H1 (cell line): Measurements from ENCODE around the gene C7orf25. TPM values are rescaled to one million over a fixed set of nuclear protein-coding genes. Genes with fewer than 3 reads are reported as not detected.

Experiments
- CTCF ChIA-PET: fragments of 300-600 bp; sonication (Branson Sonifier 250); formaldehyde crosslinking; loops from one replicate; lab custom pipeline; 2021; ENCODE audit not compliant: partially characterized antibody; lab: Charles Lee
- POLR2A ChIA-PET: fragments of 300-600 bp; sonication (Branson Sonifier 250); formaldehyde crosslinking; loops from one replicate; lab custom pipeline; 2021; ENCODE audit warnings: inconsistent platforms; ENCODE audit not compliant: partially characterized antibody; lab: Charles Lee
- DNase-seq, 2 experiments: peaks; one replicate each; pipeline versions ENCODE4 v3.0.0 to v3.0.0-alpha.2; 2010 to 2022; ENCODE audit warnings: low spot score in 2 of 2, low read depth in 1 of 2, mixed read lengths in 1 of 2
- FAIRE-seq: peaks from 2 replicates; lab custom pipeline; 2011; peaks lifted over from hg19 to GRCh38; lab: Jason Lieb, UNC
- H2AFZ ChIP-seq: 2 replicates; pipeline ENCODE4 v1.8.1; 2012; ENCODE audit warnings: low read length, inconsistent platforms
- H2AK5ac ChIP-seq: 2 replicates; pipeline ENCODE4 v1.6.1; 2013; ENCODE audit warnings: low read depth, low read length
- H2BK120ac ChIP-seq: replicated peaks from 2 replicates; pipeline ENCODE3; 2013; ENCODE audit warnings: low read depth, low read length, inconsistent platforms
- H2BK12ac ChIP-seq: 2 replicates; pipeline ENCODE4 v1.6.1; 2013; ENCODE audit warnings: low read depth, low read length
- H2BK15ac ChIP-seq: 2 replicates; pipeline ENCODE4 v1.6.1; 2013; ENCODE audit warnings: low read length
- H2BK20ac ChIP-seq: 2 replicates; pipeline ENCODE4 v1.6.1; 2013; ENCODE audit warnings: low read length
- H2BK5ac ChIP-seq: 2 replicates; pipeline ENCODE4 v1.6.1; 2013; ENCODE audit warnings: low read depth, low read length
- H3K14ac ChIP-seq: 2 replicates; pipeline ENCODE4 v1.6.1; 2013; ENCODE audit warnings: inconsistent platforms; ENCODE audit not compliant: insufficient read length
- H3K18ac ChIP-seq: 2 replicates; pipeline ENCODE4 v1.6.1; 2013; ENCODE audit warnings: low read length; ENCODE audit errors: extremely low read depth
- H3K23ac ChIP-seq: 2 replicates; pipeline ENCODE4 v1.6.1; 2013; ENCODE audit warnings: inconsistent platforms; ENCODE audit not compliant: insufficient read length
- H3K23me2 ChIP-seq: 2 replicates; pipeline ENCODE4 v1.6.1; 2013; ENCODE audit warnings: low read depth, low read length
- H3K27ac ChIP-seq: 2 replicates; pipeline ENCODE4 v1.6.1; 2011; ENCODE audit warnings: low read depth, low read length, inconsistent platforms
- H3K27me3 ChIP-seq, 4 experiments: replicated peaks in 1 of 4; 1 replicate in 1 of 4; 2 replicates in 3 of 4; pipeline versions ENCODE4 v1.6.1 to v1.8.1; 2011 to 2013; ENCODE audit warnings: low read length in 3 of 4, mild to moderate bottlenecking in 3 of 4, inconsistent platforms in 2 of 4, mixed read lengths in 2 of 4, moderate library complexity in 1 of 4; ENCODE audit not compliant: control insufficient read depth in 3 of 4, insufficient read depth in 3 of 4; ENCODE audit errors: extremely low read depth in 1 of 4
- H3K36me3 ChIP-seq, 4 experiments: 2 replicates each; pipeline versions ENCODE4 v1.6.1 to v1.8.1; 2011 to 2013; ENCODE audit warnings: mild to moderate bottlenecking in 4 of 4, low read length in 3 of 4, moderate library complexity in 2 of 4, control low read depth in 1 of 4, inconsistent platforms in 1 of 4; ENCODE audit not compliant: insufficient read depth in 4 of 4, control insufficient read depth in 2 of 4
- H3K4ac ChIP-seq: replicated peaks from 2 replicates; pipeline ENCODE3; 2013; ENCODE audit warnings: low read length, low read depth, mixed read lengths, inconsistent platforms; ENCODE audit not compliant: insufficient read length
- H3K4me1 ChIP-seq, 4 experiments: replicated peaks in 1 of 4; 1 replicate in 1 of 4; 2 replicates in 3 of 4; pipeline versions ENCODE4 v1.6.1 to v1.8.1; 2011 to 2013; ENCODE audit warnings: low read length in 3 of 4, inconsistent platforms in 2 of 4, mixed read lengths in 1 of 4; ENCODE audit not compliant: insufficient read depth in 4 of 4, control insufficient read depth in 3 of 4
- H3K4me2 ChIP-seq, 2 experiments: 2 replicates each; pipeline versions ENCODE4 v1.6.1 to v1.8.1; 2011 to 2013; ENCODE audit warnings: low read depth in 2 of 2, low read length in 2 of 2, control low read depth in 1 of 2, inconsistent platforms in 1 of 2, mild to moderate bottlenecking in 1 of 2; ENCODE audit not compliant: insufficient read depth in 1 of 2
- H3K4me3 ChIP-seq, 4 experiments: fragments of 200-600, 300-600 bp in 1 of 4; sonication (generic), shearing (Covaris generic), sonication (Bioruptor Twin) in 1 of 4; 2 replicates each; pipeline versions ENCODE4 v1.5.1 to v1.8.1; 2011 to 2016; ENCODE audit warnings: low read length in 4 of 4, low read depth in 3 of 4, control low read depth in 2 of 4, inconsistent platforms in 2 of 4, mild to moderate bottlenecking in 2 of 4, mixed read lengths in 1 of 4, moderate library complexity in 1 of 4; ENCODE audit not compliant: insufficient read depth in 2 of 4; ENCODE audit errors: extremely low read depth in 1 of 4
- H3K56ac ChIP-seq: replicated peaks from 2 replicates; pipeline ENCODE3; 2013; ENCODE audit warnings: low read depth, mild to moderate bottlenecking, mixed read lengths, low read length, inconsistent platforms; ENCODE audit not compliant: insufficient read length
- H3K79me1 ChIP-seq: 2 replicates; pipeline ENCODE4 v1.6.1; 2013; ENCODE audit warnings: low read depth, low read length, control low read depth
- H3K79me2 ChIP-seq, 2 experiments: 2 replicates each; pipeline versions ENCODE4 v1.6.1 to v1.8.1; 2012 to 2013; ENCODE audit warnings: low read length in 2 of 2, mild to moderate bottlenecking in 2 of 2, inconsistent platforms in 1 of 2; ENCODE audit not compliant: insufficient read depth in 2 of 2, control insufficient read depth in 1 of 2
- H3K9ac ChIP-seq, 4 experiments: replicated peaks in 1 of 4; 1 replicate in 1 of 4; 2 replicates in 3 of 4; pipeline versions ENCODE4 v1.6.1 to v1.8.1; 2011 to 2013; ENCODE audit warnings: low read depth in 3 of 4, low read length in 3 of 4, control low read depth in 2 of 4, mild to moderate bottlenecking in 2 of 4, moderate library complexity in 2 of 4, inconsistent platforms in 1 of 4; ENCODE audit errors: extremely low read depth in 1 of 4
- H3K9me3 ChIP-seq, 2 experiments: 2 replicates each; pipeline versions ENCODE4 v1.6.1 to v1.8.1; 2012 to 2013; ENCODE audit warnings: mild to moderate bottlenecking in 2 of 2, moderate library complexity in 2 of 2, control low read depth in 1 of 2, inconsistent platforms in 1 of 2, low read depth in 1 of 2, low read length in 1 of 2, mixed read lengths in 1 of 2; ENCODE audit not compliant: insufficient read depth in 2 of 2
- H4K20me1 ChIP-seq, 2 experiments: replicated peaks in 1 of 2; 2 replicates each; pipeline versions ENCODE3 to v1.8.1; 2011 to 2013; ENCODE audit warnings: inconsistent platforms in 2 of 2, low read length in 2 of 2, mild to moderate bottlenecking in 1 of 2; ENCODE audit not compliant: insufficient read depth in 2 of 2, control insufficient read depth in 1 of 2
- H4K5ac ChIP-seq: 2 replicates; pipeline ENCODE4 v1.6.1; 2013; ENCODE audit warnings: low read length, low read depth, mixed read lengths, inconsistent platforms; ENCODE audit not compliant: insufficient read length
- H4K8ac ChIP-seq: 2 replicates; pipeline ENCODE4 v1.8.0; 2013; ENCODE audit warnings: mild to moderate bottlenecking, moderate library complexity, low read length, inconsistent platforms; ENCODE audit not compliant: insufficient read depth; ENCODE audit errors: extremely low read depth
- H4K91ac ChIP-seq: replicated peaks from 2 replicates; pipeline ENCODE3; 2013; ENCODE audit warnings: low read length, mixed read lengths, inconsistent platforms; ENCODE audit not compliant: insufficient read length
- CEBPB ChIP-seq: IDR thresholded peaks from 2 replicates; pipeline ENCODE4 v1.6.1; 2012; ENCODE audit warnings: low read depth, low read length
- CTCF ChIP-seq, 3 experiments: IDR thresholded peaks; 1 replicate in 2 of 3; 2 replicates in 1 of 3; pipeline versions ENCODE4 v1.5.1 to v1.6.1; 2011; ENCODE audit warnings: low read length in 3 of 3, mild to moderate bottlenecking in 3 of 3, inconsistent platforms in 2 of 3, low read depth in 1 of 3, moderate library complexity in 1 of 3; ENCODE audit not compliant: insufficient read depth in 1 of 3; ENCODE audit errors: control extremely low read depth in 1 of 3
- GTF2F1 ChIP-seq: IDR thresholded peaks from 2 replicates; pipeline ENCODE4 v1.6.1; 2012; ENCODE audit warnings: low read depth, low read length, improper control_type of control experiment, borderline replicate concordance
- JUN ChIP-seq: IDR thresholded peaks from 2 replicates; pipeline ENCODE4 v1.6.1; 2011; ENCODE audit warnings: low read depth, mild to moderate bottlenecking, improper control_type of control experiment, low read length
- POLR2A ChIP-seq, 2 experiments: IDR thresholded peaks; 1 replicate in 1 of 2; 2 replicates in 1 of 2; pipeline ENCODE4 v1.6.1; 2011; ENCODE audit warnings: low read depth in 2 of 2, low read length in 2 of 2, mild to moderate bottlenecking in 2 of 2; ENCODE audit errors: control extremely low read depth in 1 of 2
- POLR2AphosphoS5 ChIP-seq: IDR thresholded peaks from 2 replicates; pipeline ENCODE4 v1.6.1; 2011; ENCODE audit warnings: low read depth, low read length
- RNF2 ChIP-seq: fragments of 200-900, 300-1000 bp; sonication (generic); IDR thresholded peaks from 2 replicates; pipeline ENCODE4 v1.7.1; 2016; ENCODE audit warnings: borderline replicate concordance, low read depth, mild to moderate bottlenecking, antibody characterized with exemption, low read length; ENCODE audit not compliant: poor library complexity, severe bottlenecking; ENCODE audit errors: missing control alignments
- SRF ChIP-seq: IDR thresholded peaks from 2 replicates; pipeline ENCODE4 v1.6.1; 2011; ENCODE audit warnings: mild to moderate bottlenecking, low read depth, low read length, moderate library complexity
- USF2 ChIP-seq: IDR thresholded peaks from 2 replicates; pipeline ENCODE4 v1.6.1; 2011; ENCODE audit warnings: low read length, improper control_type of control experiment
- WGBS, 2 experiments: shearing (Covaris generic) in 1 of 2; methylation state at CpG; one replicate each; pipeline versions ENCODE4 v1.1.6 to v1.1.7; 2013 to 2015; ENCODE audit warnings: low lambda C conversion rate in 2 of 2, mixed read lengths in 2 of 2, inconsistent platforms in 1 of 2, low coverage in 1 of 2, missing lambda C conversion rate in 1 of 2; ENCODE audit not compliant: insufficient replicate concordance in 2 of 2, insufficient coverage in 1 of 2, insufficient read length in 1 of 2; ENCODE audit errors: extremely low coverage in 1 of 2, missing lambda C conversion rate in 1 of 2; 5-methylcytosine and 5-hydroxymethylcytosine counted together
- polyA plus RNA-seq, 7 experiments: library from polyadenylated mRNA; depleted of rRNA in 3 of 7; stranded (reverse) in 5 of 7; unstranded in 2 of 7; fragments of >200 nt in 5 of 7; fragments of 200-250 nt in 2 of 7; gene quantifications; 1 replicate in 5 of 7; 2 replicates in 1 of 7; 4 replicates in 1 of 7; pipeline versions ENCODE4 v1.2.1 to v1.2.3, GENCODE V29; 2011 to 2013; ENCODE audit warnings: missing spikeins in 2 of 7, mixed read lengths in 2 of 7
- total RNA-seq: library from RNA; stranded (reverse); fragmentation: NEBNext Ultra II Directional; extraction: Animal tissue kit (Norgen Biotek cat#: 25700); gene quantifications from 2 replicates; pipeline ENCODE4 v1.2.1, GENCODE V29; 2021

The C7orf25 gene
- total and polyA plus RNA-seq, 2 of the 8 experiments (the other 6 are each of a cell fraction or from before 2014, with no cell fraction given), result 0.70 to 4.5 TPM

GRCh38 chr7:42924223-42924838 is 12.5 kb upstream of the C7orf25 start:
- H3K14ac ChIP-seq, result no peak overlapping the region
- no peak overlapping the region for H3K4me3 ChIP-seq
- no peak overlapping the region for H4K8ac ChIP-seq
- H2BK20ac ChIP-seq, result no peak overlapping the region
- H3K4me2 ChIP-seq, result no peak overlapping the region
- H2BK15ac ChIP-seq, result no peak overlapping the region
- H3K23ac ChIP-seq, result no peak overlapping the region
- no peak overlapping the region for H3K18ac ChIP-seq
- H3K4me1 ChIP-seq, result 0 out of 7 replicates have a peak, but pooled peaks cover 0 to 1% (median 0%) of the 10 kb centered on the region in 4 experiments
- no peak overlapping the region for H4K5ac ChIP-seq
- no peak overlapping the region for H2AFZ ChIP-seq
- no peaks in the 10 kb centered on the region for H3K23me2 ChIP-seq
- H3K79me1 ChIP-seq, result no peaks in the 10 kb centered on the region
- no peak overlapping the region for H2BK120ac ChIP-seq
- DNase-seq (no peak), FAIRE-seq (no peak)
- H3K36me3 ChIP-seq, result peaks cover 25 to 78% (median 62%) of the 10 kb centered on the region in 4 experiments
- H3K27me3 ChIP-seq, result no peaks in the 10 kb centered on the region
- H3K79me2 ChIP-seq, result peaks cover 2 to 45% of the 10 kb centered on the region in 2 experiments; a peak in 3 of 4 replicates
- no peaks in the 10 kb centered on the region for H3K9me3 ChIP-seq
- WGBS, 2 experiments, result 90% methylated on average over 5 of the region's 5 CpGs; no CpG with 5 or more reads in 1 of the 2 experiments
- peaks cover 2 to 7% of the 10 kb centered on the region in 2 experiments for H4K20me1 ChIP-seq
- H3K4ac ChIP-seq, result no peak overlapping the region
- no peak overlapping the region for H3K56ac ChIP-seq
- H4K91ac ChIP-seq, result no peak overlapping the region
- H3K27ac ChIP-seq, result no peak overlapping the region
- no peak overlapping the region for H3K9ac ChIP-seq
- H2BK12ac ChIP-seq, result no peak overlapping the region
- no peak overlapping the region for H2AK5ac ChIP-seq
- POLR2A ChIA-PET, result interaction anchor here (0.6 to 13.6 kb wide), 4 partner anchors 8 to 60 kb away, joined by 3 to 112 read pairs (median 5); partner anchors contain the start of genes C7orf25, MRPL32 and PSMA2
- CTCF ChIA-PET, result interaction anchor here (0.6 to 1.8 kb wide), 3 partner anchors 10 to 391 kb away, joined by 3 to 6 read pairs (median 4); no protein-coding TSS in a partner anchor
- H2BK5ac ChIP-seq, result no peak overlapping the region
- TF ChIP-seq CEBPB, result no peak
- no peak for TF ChIP-seq GTF2F1
- TF ChIP-seq JUN, result no peak
- TF ChIP-seq RNF2, result no peak
- no peak for TF ChIP-seq SRF
- TF ChIP-seq POLR2AphosphoS5, result no peak
- TF ChIP-seq USF2, result no peak
- no peak for TF ChIP-seq CTCF (IDR thresholded peaks at IDR 0.05; ENCODE audit: control extremely low read depth in 1 of 3, insufficient read depth in 1 of 3, low read depth in 1 of 3, low read length in 3 of 3)
- TF ChIP-seq POLR2A (IDR thresholded peaks at IDR 0.05; ENCODE audit: control extremely low read depth in 1 of 2, low read depth in 2 of 2, low read length in 2 of 2), result no peak
